H9 (cell line): Measurements from ENCODE around the gene ZNF680. TPM values are rescaled to one million over a fixed set of nuclear protein-coding genes. Genes with fewer than 3 reads are reported as not detected.

Source experiments
- DNase-seq: peaks from one replicate; pipeline ENCODE4 v3.0.0-alpha.2; 2017
- H2AFZ ChIP-seq: one replicate; pipeline ENCODE4 v1.6.1; 2013; ENCODE audit warnings: mild to moderate bottlenecking, low read length, control low read depth, moderate library complexity
- H2AK5ac ChIP-seq: 2 replicates; pipeline ENCODE4 v1.6.1; 2013; ENCODE audit warnings: low read length, control low read depth, mixed read lengths; ENCODE audit not compliant: insufficient read length
- H2BK120ac ChIP-seq: one replicate; pipeline ENCODE4 v1.6.1; 2013; ENCODE audit warnings: low read depth, mild to moderate bottlenecking, low read length, control low read depth, inconsistent platforms; ENCODE audit not compliant: poor library complexity, severe bottlenecking
- H2BK12ac ChIP-seq: 2 replicates; pipeline ENCODE4 v1.6.1; 2013; ENCODE audit warnings: low read length, control low read depth, mixed read lengths, low read depth; ENCODE audit not compliant: insufficient read length
- H2BK15ac ChIP-seq: 2 replicates; pipeline ENCODE4 v1.6.1; 2013; ENCODE audit warnings: low read depth, low read length, control low read depth
- H2BK20ac ChIP-seq: one replicate; pipeline ENCODE4 v1.6.1; 2013; ENCODE audit warnings: low read depth, mild to moderate bottlenecking, low read length, control low read depth, inconsistent platforms; ENCODE audit not compliant: poor library complexity, severe bottlenecking
- H2BK5ac ChIP-seq: 2 replicates; pipeline ENCODE4 v1.6.1; 2013; ENCODE audit warnings: low read length, control low read depth, mixed read lengths; ENCODE audit not compliant: insufficient read length
- H3K14ac ChIP-seq: 2 replicates; pipeline ENCODE4 v1.6.1; 2013; ENCODE audit warnings: low read length, control low read depth; ENCODE audit not compliant: insufficient read depth
- H3K18ac ChIP-seq: 2 replicates; pipeline ENCODE4 v1.6.1; 2013; ENCODE audit warnings: low read depth, mild to moderate bottlenecking, mixed read lengths, low read length, control low read depth; ENCODE audit not compliant: insufficient read length
- H3K23ac ChIP-seq: 2 replicates; pipeline ENCODE4 v1.6.1; 2013; ENCODE audit warnings: low read length, control low read depth, mixed read lengths, low read depth; ENCODE audit not compliant: insufficient read length
- H3K23me2 ChIP-seq: 2 replicates; pipeline ENCODE4 v1.6.1; 2013; ENCODE audit warnings: low read depth, mild to moderate bottlenecking, mixed read lengths, low read length, control low read depth; ENCODE audit not compliant: insufficient read length, poor library complexity, severe bottlenecking
- H3K27ac ChIP-seq: 2 replicates; pipeline ENCODE4 v1.5.1; 2013; ENCODE audit warnings: low read length, control low read depth, mixed read lengths, low read depth; ENCODE audit not compliant: insufficient read length
- H3K27me3 ChIP-seq: 2 replicates; pipeline ENCODE4 v1.6.1; 2013; ENCODE audit warnings: low read length, control low read depth, inconsistent platforms; ENCODE audit not compliant: insufficient read depth
- H3K4ac ChIP-seq: 2 replicates; pipeline ENCODE4 v1.6.1; 2013; ENCODE audit warnings: low read depth, mild to moderate bottlenecking, control low read depth, inconsistent platforms, low read length, moderate library complexity
- H3K4me1 ChIP-seq: 2 replicates; pipeline ENCODE4 v1.6.1; 2013; ENCODE audit warnings: low read length, control low read depth, inconsistent platforms; ENCODE audit not compliant: insufficient read depth
- H3K4me2 ChIP-seq: 2 replicates; pipeline ENCODE4 v1.6.1; 2013; ENCODE audit warnings: low read length, control low read depth, mixed read lengths; ENCODE audit not compliant: insufficient read length, insufficient read depth
- H3K56ac ChIP-seq: 2 replicates; pipeline ENCODE4 v1.6.1; 2013; ENCODE audit warnings: low read depth, mild to moderate bottlenecking, mixed read lengths, low read length, control low read depth; ENCODE audit not compliant: insufficient read length
- H3K79me1 ChIP-seq: 2 replicates; pipeline ENCODE4 v1.6.1; 2013; ENCODE audit warnings: low read depth, mild to moderate bottlenecking, moderate library complexity, low read length, control low read depth, inconsistent platforms; ENCODE audit not compliant: insufficient read depth, poor library complexity, severe bottlenecking
- H3K79me2 ChIP-seq: 2 replicates; pipeline ENCODE4 v1.6.1; 2013; ENCODE audit warnings: low read length, control low read depth, inconsistent platforms; ENCODE audit not compliant: insufficient read depth
- H3K9ac ChIP-seq: 2 replicates; pipeline ENCODE4 v1.6.1; 2013; ENCODE audit warnings: low read length, control low read depth, mixed read lengths; ENCODE audit not compliant: insufficient read length; ENCODE audit errors: extremely low read depth
- H3K9me3 ChIP-seq: one replicate; pipeline ENCODE4 v1.6.1; 2013; ENCODE audit warnings: low read depth, low read length, inconsistent platforms; ENCODE audit not compliant: control insufficient read depth
- H3T11ph ChIP-seq: one replicate; pipeline ENCODE4 v1.6.1; 2013; ENCODE audit warnings: mild to moderate bottlenecking, low read length, control low read depth, inconsistent platforms
- H4K20me1 ChIP-seq: one replicate; pipeline ENCODE4 v1.6.1; 2013; ENCODE audit not compliant: control insufficient read depth, insufficient read length, insufficient read depth
- H4K5ac ChIP-seq: 2 replicates; pipeline ENCODE4 v1.6.1; 2013; ENCODE audit warnings: low read depth, mild to moderate bottlenecking, mixed read lengths, low read length, control low read depth; ENCODE audit not compliant: insufficient read length
- H4K8ac ChIP-seq: replicated peaks from 2 replicates; pipeline ENCODE4 v1.6.1; 2013; ENCODE audit warnings: low read length, control low read depth, mixed read lengths, low read depth; ENCODE audit not compliant: insufficient read length
- H4K91ac ChIP-seq: 2 replicates; pipeline ENCODE4 v1.6.1; 2013; ENCODE audit warnings: low read depth, mild to moderate bottlenecking, moderate library complexity, mixed read lengths, low read length, control low read depth; ENCODE audit not compliant: insufficient read length
- H3K27ac Mint-ChIP-seq, 3 experiments: 2 replicates in 2 of 3; 3 replicates in 1 of 3; pipeline ENCODE4 v1.8.0; 2020 to 2021; ENCODE audit warnings: mixed read lengths in 3 of 3, mild to moderate bottlenecking in 1 of 3, moderate library complexity in 1 of 3
- H3K27me3 Mint-ChIP-seq: 2 replicates; pipeline ENCODE4 v1.8.0; 2021; ENCODE audit warnings: low read depth, mild to moderate bottlenecking, moderate library complexity, mixed read lengths
- H3K36me3 Mint-ChIP-seq, 3 experiments: 2 replicates in 2 of 3; 3 replicates in 1 of 3; pipeline ENCODE4 v1.8.0; 2020 to 2021; ENCODE audit warnings: low read depth in 3 of 3, mixed read lengths in 3 of 3; ENCODE audit not compliant: insufficient read depth in 1 of 3
- H3K4me1 Mint-ChIP-seq, 2 experiments: 2 replicates each; pipeline ENCODE4 v1.8.0; 2020; ENCODE audit warnings: mixed read lengths in 2 of 2
- H3K4me3 Mint-ChIP-seq, 2 experiments: 2 replicates in 1 of 2; 3 replicates in 1 of 2; pipeline ENCODE4 v1.8.0; 2020 to 2021; ENCODE audit warnings: mild to moderate bottlenecking in 2 of 2, mixed read lengths in 2 of 2, moderate library complexity in 1 of 2
- H3K9me3 Mint-ChIP-seq, 2 experiments: 2 replicates in 1 of 2; 3 replicates in 1 of 2; pipeline ENCODE4 v1.8.0; 2020; ENCODE audit warnings: mild to moderate bottlenecking in 2 of 2, mixed read lengths in 2 of 2, moderate library complexity in 1 of 2
- WGBS: extraction: QIAGEN DNeasy Blood & Tissue Kit; methylation state at CpG from one replicate; pipeline ENCODE4 v1.1.7; 2013; ENCODE audit warnings: missing lambda C conversion rate, low lambda C conversion rate, mixed read lengths; ENCODE audit not compliant: insufficient read length; ENCODE audit errors: extremely low coverage; 5-methylcytosine and 5-hydroxymethylcytosine counted together
- total RNA-seq: library from RNA; stranded (reverse); gene quantifications from 2 replicates; pipeline ENCODE4 v1.2.1, GENCODE V29; 2021
- TF ChIP-seq, protein P1 (sequence below): fragments of 200-600 bp; sonication (generic); conservative IDR thresholded peaks from 3 replicates; pipeline ENCODE4 v1.8.0; 2021; ENCODE audit warnings: antibody characterized with exemption, mild to moderate bottlenecking

ZNF680 gene
- total RNA-seq, 1 experiment from 2014 or later: 21.3 TPM

DNA sequence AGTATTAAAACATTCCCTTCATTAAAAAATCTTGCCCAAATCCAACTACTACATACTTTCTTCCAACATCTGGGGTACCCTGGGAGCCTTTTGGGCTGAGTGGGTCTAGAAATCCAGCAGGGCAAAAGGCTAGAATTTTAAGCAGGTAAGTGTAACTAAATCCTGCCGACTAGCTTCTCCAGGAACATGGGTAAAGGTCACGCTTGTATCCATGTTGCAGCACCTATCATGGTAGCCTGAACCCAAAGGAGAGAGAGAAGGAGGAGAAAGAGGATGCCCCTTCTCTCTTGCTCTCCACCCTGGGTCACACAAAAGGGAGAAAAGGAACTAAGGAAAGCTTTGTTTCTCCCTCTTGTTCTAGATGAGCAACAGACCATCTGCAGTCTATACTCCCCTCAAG is 53.3 kb downstream of the ZNF680 start:
- no peak for DNase-seq
- no peaks in the 10 kb centered on the region; the same call in 1 of the 2 replicates for H3K27me3 Mint-ChIP-seq
- H3K4ac ChIP-seq: no peak overlapping the region
- H3K4me3 Mint-ChIP-seq: no peak overlapping the region
- no peaks in the 10 kb centered on the region for H3K79me1 ChIP-seq
- no peak overlapping the region for H2AFZ ChIP-seq
- H2BK5ac ChIP-seq: no peak overlapping the region
- H3K27ac Mint-ChIP-seq: no peak overlapping the region
- no peaks in the 10 kb centered on the region for H3K4me1 ChIP-seq
- no peak overlapping the region for H3K27ac ChIP-seq
- H2BK20ac ChIP-seq: no peak overlapping the region
- H4K20me1 ChIP-seq: no peaks in the 10 kb centered on the region
- no peak overlapping the region for H2AK5ac ChIP-seq
- no peaks in the 10 kb centered on the region for H3K27me3 ChIP-seq
- peaks cover 68 to 76% of the 10 kb centered on the region in 2 experiments for H3K9me3 Mint-ChIP-seq
- no peak overlapping the region for H3K56ac ChIP-seq
- no peaks in the 10 kb centered on the region for H3K23me2 ChIP-seq
- TF ChIP-seq, protein P1, sequence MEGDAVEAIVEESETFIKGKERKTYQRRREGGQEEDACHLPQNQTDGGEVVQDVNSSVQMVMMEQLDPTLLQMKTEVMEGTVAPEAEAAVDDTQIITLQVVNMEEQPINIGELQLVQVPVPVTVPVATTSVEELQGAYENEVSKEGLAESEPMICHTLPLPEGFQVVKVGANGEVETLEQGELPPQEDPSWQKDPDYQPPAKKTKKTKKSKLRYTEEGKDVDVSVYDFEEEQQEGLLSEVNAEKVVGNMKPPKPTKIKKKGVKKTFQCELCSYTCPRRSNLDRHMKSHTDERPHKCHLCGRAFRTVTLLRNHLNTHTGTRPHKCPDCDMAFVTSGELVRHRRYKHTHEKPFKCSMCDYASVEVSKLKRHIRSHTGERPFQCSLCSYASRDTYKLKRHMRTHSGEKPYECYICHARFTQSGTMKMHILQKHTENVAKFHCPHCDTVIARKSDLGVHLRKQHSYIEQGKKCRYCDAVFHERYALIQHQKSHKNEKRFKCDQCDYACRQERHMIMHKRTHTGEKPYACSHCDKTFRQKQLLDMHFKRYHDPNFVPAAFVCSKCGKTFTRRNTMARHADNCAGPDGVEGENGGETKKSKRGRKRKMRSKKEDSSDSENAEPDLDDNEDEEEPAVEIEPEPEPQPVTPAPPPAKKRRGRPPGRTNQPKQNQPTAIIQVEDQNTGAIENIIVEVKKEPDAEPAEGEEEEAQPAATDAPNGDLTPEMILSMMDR: no peak
- H3K14ac ChIP-seq: no peak overlapping the region
- no peak overlapping the region for H4K8ac ChIP-seq
- no peak overlapping the region for H2BK15ac ChIP-seq
- H3K4me1 Mint-ChIP-seq: no peaks in the 10 kb centered on the region
- no peak overlapping the region for H3K18ac ChIP-seq
- H3T11ph ChIP-seq: no peak overlapping the region
- H3K36me3 Mint-ChIP-seq: peaks cover 35 to 58% (median 53%) of the 10 kb centered on the region in 3 experiments
- no peak overlapping the region for H2BK12ac ChIP-seq
- H3K9me3 ChIP-seq: peaks cover 17% of the 10 kb centered on the region
- H3K79me2 ChIP-seq: no peaks in the 10 kb centered on the region
- H4K91ac ChIP-seq: no peak overlapping the region
- H3K4me2 ChIP-seq: no peak overlapping the region
- H3K9ac ChIP-seq: no peak overlapping the region
- H4K5ac ChIP-seq: no peak overlapping the region
- no CpG with 5 or more reads among the region's 2 CpGs for WGBS
- no peak overlapping the region for H2BK120ac ChIP-seq
- no peak overlapping the region for H3K23ac ChIP-seq
